GM19467 (cell line): Measurements from ENCODE around the gene C14orf93.

Experiments used
- ATAC-seq: cut with Tn5 transposase; IDR thresholded peaks from one replicate; pipeline ENCODE4 v1.9.1; 2021; ENCODE audit warnings: mild to moderate bottlenecking, moderate library complexity; ENCODE audit not compliant: unreplicated experiment

C14orf93 gene, protein sequence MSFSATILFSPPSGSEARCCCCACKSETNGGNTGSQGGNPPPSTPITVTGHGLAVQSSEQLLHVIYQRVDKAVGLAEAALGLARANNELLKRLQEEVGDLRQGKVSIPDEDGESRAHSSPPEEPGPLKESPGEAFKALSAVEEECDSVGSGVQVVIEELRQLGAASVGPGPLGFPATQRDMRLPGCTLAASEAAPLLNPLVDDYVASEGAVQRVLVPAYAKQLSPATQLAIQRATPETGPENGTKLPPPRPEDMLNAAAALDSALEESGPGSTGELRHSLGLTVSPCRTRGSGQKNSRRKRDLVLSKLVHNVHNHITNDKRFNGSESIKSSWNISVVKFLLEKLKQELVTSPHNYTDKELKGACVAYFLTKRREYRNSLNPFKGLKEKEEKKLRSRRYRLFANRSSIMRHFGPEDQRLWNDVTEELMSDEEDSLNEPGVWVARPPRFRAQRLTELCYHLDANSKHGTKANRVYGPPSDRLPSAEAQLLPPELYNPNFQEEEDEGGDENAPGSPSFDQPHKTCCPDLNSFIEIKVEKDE

DNA sequence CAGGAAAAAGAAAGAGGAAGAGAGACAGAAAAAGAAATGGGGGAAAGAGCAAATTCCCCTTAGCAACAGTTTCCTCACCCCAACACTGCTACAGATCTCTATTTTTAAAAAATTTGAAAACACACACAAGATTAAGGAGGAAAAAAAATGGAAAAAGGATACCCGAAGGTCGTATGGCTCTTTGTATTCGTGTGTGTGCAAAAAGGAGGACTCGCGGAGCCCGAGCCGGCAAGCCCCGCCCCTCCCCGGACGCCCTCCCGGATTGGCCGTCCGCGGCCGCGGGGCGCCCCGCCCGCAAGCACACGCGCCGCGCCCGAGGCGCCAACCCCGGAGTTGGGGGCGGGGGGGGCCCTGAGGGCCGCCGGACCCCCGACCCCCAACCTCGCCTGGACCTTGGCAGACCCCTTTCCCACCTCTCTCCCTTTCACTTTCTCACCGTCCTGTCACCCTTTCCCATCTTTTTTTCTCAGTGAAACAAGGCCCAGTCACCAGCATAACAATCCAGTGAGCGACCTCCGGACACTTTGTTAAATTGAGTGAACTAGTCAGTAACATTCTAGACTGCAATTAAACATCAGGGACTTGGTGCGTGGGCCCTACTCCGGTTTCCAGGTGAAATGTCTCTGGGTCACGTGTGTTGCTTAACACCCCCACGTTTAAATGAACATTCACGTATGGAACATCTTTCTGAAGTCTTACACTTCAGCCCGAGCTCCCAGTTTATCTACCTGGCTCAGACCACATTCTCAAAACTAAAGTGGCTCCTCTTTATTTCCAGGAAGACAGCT, at the start of gene C14orf93:
Gene C14orf93, minus strand, starts transcription at position 205 of the 788 bp plus-strand sequence. CDS start 11,120 bp downstream, outside the sequence.
- ATAC-seq: no peak

DNA sequence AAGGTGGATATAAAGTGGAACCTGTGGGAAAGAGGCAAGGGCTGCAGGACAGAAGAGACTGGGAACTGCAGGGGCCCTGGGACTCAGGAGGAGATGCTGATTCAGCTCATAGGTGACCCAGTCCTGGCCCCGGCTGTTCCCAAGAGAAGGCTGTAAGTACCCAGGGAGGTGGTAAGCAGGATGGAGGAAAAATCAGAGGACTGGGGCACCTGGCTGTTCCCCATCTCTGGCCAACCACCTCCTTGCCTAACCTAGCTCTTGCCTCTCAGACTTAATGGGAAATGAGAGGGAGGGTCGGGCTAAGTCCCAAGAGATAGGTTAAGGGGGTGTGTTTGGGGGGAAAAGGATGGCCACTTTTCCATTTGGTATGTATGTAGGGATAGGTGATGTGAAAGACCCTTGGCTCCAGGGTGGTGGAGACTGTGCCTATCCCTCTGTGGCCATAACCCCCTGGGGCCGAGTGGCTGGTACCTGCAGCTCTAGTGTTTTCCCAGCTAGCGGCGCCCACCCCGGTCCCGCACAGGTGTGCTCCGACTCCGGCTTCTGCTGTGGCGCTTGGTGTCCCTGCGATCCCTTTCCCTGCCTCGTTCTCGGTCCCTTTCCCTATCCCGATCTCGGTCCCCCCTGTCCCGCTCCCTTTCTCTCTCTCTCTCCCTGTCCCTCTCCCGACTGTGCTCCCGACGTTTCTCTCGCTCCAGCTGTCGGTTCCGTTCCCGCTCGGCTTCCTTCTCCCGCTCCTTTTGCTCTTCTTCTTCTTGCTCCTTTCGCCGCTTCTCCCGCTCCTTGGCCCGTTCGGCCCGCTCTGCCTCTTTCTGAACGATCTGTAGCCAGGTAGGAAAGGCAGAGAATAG, 48.9 kb upstream of the C14orf93 start:
- no peak for ATAC-seq

DNA sequence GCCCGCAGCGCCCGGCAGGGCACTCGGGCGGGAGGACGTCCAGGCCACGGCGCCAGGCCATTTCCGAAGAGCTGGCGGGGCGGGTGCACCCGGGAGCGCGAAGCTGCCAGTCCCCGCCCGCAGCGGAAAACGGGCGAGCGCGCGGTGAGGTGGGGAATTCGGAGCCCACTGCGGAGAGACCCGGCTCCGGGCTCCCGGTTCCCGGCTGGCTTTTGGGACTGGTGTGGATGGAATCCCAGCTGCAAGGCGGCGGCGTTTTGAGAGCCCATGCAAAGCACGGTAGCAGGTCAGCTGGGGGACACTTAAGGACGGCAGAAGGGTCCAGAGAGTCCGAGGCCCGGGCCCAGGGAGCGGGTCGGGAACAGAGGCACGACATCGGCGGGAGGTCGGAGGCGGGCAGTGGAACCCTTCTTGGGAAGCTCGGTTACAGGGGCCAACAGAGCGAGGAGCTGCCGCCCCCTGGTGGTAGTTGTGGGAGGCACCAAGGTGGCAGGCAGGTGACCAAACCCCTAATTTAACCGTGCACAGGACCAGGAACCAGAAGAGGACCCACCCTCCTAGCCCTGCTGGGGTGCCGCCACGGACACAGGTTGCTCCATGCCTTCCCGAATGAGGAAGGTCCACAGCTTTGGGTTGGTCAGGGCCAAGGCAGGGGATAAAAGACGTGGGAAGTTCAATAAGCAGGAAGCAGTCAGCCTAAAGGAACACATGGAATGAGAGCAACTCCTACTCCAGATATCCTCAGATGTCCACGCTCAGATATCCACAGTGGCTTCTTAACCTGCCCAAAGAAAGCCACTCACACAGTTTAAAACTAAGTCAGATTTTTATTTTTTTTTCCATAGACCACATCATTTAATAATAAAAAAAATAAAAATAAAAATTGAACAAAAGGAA, 48.1 kb upstream of the C14orf93 start:
- peak; percentile 60 for ATAC-seq

DNA sequence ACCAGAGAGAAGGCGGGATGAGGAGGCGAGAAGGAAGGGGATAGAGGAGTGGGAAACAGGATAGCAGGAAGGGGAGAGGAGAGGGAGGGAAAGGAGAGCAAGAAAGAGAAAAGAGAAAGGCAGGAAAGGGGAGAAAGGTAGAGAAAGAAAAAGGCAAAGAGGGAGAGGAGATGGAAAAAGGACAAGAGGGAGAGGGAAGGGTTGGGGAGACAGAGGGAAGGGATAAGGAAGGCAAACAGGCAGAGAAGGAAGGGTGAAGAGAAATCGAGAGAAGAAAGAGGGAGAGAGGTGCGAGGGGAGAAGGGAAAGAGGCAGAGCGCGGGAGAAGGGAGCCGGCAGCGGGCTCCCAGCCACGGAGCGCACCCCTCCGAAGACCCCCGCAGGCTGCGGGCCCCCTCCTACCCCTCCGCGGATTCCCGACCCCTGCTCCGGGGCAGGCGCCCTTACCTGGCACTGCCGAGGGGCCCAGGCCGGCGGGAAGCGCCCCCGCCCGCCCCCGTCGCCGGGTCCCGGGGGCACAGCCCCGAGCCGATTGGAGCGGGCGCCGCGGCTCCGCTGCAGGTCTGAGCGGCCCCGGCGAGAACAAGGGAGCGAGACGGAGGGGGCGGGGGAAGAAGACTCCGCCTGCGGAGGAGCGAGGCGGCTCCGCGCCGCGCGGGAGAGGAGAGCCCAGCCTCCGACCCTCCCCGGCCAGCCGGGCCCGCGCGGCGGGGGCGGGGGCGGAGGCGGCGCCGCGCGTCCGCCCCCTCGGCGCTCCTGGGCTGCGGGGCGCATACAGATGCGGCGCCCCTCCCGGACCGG, 47.2 kb upstream of the C14orf93 start, which contains the start of gene CDH24:
Gene CDH24, minus strand, starts transcription at position 565 of the 801 bp plus-strand sequence. CDS start 1,787 bp downstream, outside the sequence.
- ATAC-seq: peak; percentile 40

DNA sequence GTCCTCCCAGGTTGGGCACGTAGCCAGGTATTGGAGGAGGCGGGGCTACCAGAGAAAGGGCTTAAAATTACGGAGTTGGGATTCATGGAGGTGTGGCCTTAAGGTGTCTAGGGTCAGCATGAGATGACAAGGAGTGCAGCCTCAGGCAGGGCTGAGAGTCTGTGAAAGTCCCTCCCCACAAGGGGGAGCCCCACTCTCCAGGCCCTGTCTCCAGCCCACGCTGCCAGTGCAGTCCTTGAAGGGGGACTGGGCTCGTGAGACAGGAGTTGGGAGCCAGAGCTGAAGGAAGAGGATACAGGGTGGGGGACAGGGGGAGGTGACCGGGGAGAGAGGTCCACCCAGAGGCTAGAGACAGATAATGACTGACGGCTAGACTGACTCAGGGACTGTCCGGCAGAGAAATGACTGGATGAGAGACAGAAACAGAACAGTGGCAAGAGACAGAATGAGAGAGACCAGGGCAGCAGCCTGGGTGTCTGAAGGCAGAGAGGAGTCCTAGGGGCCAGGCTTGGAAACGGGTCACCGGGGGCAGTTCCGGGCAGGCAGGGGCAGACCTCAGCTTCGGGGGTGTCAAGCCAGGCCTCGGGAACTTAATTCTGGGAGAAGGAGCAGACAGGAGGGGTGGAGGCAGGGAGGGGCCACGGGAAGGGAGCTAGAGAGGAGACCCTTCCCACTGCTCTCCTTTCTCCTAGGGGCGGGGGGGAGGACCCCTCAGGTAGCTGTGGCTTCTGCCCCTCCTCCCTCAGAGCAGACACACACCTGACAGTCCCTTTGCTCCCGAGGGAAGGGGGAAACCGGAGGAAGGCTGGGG, 46.4 kb upstream of the C14orf93 start:
- peak; percentile 51 for ATAC-seq

DNA sequence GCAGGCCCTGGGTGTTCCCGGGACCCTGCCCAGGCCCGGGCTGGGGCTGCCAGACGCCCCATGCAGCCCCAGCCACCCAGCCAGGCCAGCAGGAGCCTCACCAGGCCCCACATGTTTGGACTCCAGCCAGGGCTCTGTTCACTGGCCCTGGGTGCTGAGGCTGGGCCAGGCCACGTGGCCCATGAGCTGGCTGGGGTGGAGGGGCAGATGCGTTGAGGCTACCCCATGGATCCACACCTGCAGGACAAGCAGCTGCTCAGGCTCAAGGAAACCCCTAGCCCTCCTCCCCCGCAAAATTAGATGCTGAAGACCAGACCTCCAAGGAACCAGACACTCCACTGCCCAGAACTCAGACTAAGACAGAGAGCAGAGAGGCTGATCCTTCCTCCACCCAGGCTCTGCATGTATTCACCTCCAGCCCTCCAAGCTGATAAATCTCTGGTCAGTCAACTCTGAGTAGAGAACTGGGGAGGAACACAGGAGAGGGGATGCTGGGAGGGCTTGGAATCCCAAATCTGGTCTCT, 45.7 kb upstream of the C14orf93 start:
- no peak for ATAC-seq

DNA sequence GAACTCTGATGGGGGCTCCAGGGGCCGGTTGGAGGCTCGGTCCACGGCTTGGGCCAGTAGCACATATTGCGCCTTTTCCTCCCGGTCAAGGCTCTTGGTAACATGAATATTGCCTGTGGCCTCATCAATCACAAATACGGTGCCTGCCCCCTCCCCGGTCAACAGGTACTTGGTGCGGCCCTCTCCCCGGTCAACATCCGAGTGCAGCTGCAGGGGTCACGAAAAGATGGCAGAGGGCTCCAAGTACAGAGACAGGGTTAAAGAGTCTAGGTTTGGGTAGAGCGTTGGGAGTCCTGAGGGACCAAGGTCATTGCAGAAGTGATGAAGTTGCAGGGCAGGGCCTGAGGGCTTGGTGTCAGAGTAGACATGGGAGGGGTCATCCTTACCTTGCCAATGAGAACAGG, 45.2 kb upstream of the C14orf93 start:
- no peak for ATAC-seq

DNA sequence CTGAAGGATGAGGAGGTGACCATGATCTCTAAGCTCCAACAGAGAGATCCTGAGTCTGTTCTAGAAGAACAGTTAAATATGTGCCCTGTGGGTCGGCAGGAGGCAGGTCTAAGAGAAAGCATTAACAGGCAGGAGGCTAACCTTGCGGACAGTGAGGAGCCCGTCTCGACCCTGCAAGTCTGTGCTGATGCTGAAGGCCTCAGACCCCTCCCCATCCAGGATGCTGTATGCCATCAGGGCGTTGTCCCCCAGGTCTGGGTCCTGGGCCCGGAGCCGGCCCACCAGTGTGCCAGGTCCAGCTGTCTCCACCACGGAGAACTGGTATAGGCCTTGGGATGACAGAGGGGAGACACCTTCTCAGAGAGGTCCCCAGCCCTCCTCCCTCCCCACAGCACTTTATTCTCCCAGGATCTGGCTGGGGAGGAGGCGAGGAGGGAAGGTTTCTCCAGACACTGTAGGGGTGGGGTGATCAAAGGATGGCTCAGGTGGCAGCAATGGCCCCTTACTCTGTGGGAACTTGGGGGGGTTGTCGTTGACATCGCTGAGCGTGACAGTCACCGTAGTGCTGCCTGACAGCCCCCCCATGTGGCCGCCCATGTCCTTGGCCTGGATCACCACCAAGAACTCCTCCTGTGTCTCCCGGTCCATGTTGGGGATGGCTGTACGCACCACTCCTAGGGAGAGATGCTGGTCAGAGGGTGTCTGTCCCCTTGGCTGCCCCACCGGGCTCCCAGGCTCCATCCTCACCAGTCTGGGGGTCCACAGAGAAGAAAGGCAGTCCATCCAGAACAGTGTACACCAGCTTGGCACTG, 44.3 kb upstream of the C14orf93 start:
- no peak for ATAC-seq

DNA sequence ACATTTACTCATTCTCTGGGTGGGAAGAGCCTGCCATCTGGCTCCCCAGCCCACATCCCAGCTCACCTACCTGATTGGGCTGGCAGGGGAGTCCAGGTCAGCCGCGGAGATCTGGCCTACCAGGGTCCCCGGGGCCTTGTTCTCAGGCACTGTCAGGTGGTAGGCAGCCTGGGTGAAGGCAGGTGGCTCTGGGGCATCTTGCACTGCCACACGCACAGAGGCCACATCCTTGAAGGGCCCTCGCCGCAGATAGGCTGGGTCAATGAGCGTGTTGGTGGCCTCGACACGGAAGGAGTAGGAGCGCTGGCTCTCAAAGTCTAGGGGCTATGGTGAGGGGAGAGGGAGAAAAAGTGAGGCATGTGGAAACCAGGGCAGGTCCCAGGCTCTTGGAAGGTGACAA, 43.5 kb upstream of the C14orf93 start:
- ATAC-seq: no peak

DNA sequence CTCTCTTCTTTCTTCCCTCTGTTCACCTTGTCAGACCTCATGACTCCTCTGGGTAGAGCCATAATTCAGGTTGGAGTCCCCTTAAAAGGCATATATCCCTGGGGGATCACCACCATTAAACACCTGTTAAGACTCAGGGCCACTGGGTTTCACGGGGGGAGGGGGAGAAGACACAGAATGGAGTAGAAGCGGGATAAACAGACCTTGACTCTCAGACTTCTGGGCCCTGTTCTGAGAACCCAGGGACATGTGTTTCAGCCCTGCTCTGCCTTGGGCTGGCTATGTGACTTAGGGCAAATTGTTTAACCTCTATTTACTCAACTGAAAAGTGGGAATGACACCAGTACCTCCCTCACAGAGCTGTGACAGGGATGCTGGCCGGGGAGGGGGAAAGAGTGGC, 42.7 kb upstream of the C14orf93 start:
- no peak for ATAC-seq

DNA sequence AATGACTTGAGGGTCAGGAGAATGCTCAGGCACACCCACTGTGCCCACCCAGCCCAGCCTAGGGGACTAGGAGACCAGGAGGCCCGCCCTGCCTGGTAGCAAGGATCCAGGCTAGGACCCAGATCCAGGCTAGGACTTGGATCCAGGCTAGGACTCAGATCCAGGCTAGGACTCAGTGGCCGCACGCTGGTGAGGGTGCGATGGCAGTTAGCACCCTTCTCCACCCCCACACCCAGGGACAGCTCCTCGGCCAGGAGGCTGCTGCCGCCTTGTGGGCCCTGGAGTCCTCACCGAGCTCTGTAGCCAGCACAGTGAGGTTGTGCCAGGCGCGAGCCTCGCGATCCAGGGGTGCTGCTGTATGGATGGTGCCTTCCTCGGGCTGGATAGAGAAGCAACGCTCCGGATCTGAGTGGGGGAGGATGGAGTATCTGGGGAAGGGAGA, 42.3 kb upstream of the C14orf93 start:
- no peak for ATAC-seq

DNA sequence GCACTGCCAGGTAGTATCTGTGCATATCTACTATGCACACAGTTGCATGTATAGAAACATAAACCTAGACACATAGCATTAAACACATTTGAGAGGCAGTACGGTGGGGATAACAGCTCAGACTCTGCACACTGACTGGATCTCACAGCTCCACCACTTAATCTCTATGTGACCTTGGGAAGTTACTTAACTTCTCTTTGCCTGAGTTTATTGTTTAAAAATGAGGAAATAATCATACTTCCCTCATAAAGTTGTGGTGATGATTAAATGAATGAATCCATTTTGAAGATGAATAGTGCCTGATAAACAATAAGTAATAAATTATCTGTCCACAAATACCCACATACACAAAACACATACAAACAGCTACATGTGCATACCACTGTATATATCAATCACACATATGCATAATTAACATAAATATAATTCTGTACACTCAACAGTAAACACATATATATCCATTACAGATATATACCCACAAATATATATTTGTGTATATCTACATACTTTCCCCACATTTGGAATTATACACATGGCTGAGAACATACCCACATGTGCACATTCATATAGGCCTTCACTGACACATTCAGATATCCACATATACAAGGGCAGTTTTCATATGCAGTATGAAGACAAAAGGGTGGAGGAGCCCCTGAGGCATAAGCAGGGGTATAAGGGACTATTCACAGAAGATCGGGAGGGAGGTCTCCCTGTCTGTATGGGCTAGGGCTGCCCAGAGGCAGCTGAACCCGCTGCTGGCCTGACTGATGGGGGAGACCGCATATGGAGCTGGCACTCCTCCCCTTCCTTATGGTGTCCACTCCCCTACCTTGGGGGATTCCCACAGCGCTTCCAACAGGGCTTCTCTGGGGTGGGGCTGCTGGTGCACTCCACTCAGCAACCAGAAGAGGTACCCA, 41.5 kb upstream of the C14orf93 start:
- no peak for ATAC-seq

DNA sequence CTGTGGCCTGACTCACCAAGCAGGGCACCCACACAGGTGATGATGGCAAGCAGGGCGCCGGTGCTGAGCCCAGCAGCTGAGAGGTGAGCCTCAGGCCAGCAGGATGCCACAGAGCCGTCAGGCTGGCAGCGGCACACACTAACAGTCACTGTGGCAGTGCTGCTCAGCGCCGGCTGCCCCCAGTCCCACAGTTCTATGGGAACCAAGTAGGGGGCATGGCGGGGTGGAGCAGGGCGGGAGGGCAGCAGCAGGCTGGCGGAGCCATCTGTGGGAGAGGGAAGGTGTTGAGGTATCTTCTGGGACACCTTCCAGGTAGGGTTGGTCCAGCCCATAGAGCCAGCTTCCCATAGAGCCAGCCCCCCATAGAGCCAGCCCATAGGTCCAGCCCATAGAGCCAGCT, 39.1 kb upstream of the C14orf93 start:
- ATAC-seq: no peak

DNA sequence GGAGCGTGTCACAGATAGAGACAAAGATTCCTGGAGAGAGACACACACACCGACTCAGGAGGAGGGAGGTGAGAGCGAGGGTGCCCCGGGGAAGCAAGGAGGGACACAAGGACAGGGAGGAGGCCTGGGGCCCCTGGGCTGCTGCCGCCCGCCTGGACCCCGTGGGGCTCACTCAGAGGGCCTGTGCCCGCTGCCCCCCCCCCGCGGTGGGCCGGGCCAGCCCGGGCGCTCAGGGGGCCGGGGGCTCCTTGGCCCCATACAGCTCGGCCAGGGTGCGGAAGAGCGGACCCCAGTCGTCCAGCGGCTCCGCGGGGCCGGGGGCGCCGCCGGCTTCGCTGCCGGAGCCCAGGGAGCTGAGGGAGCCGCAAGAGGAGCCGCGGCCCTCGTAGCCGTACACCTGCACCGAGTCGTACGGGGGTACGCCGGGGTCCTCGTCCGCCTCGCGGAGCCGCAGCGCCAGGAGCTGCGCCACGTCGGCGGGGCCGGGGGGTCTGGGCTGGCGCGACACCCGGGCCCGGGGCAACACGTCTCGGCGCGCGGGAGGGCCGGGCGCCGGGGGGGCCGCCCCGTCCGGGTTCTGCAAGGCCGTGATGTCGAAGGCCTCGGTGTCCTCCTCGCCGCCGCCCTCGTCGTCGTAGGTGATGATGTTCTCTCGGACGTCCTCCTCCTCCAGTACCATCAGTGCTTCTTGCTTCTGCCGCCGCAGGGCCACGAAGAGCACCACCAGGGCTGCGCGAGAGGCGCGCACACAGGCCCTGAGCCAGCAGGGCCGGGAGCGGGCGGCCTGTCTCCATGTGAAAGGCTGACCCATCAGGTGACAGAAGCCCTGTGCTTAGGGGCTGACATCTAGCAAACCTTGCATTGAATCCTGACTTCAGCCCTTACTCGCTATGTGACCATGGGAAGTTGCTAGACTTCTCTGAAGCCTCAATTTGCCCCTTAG, 38.1 kb upstream of the C14orf93 start:
- ATAC-seq: no peak
